GM13976 (cell line): ENCODE results near the gene GRIA4.

Source experiments
- DNase-seq: peaks from one replicate; pipeline ENCODE4 v3.0.0; 2012; ENCODE audit warnings: low spot score
- in situ Hi-C: fragments of 300-500 bp; cut with MboI; formaldehyde crosslinking; loops from one replicate; pipeline ENCODE4 v1.12.0; 2022; ENCODE audit warnings: low sequenced_read_pairs, mixed read lengths, inconsistent platforms; ENCODE audit not compliant: unreplicated experiment
- TF ChIP-seq, protein P1 (sequence below): IDR thresholded peaks from 2 replicates; pipeline ENCODE4 v1.5.1; 2012; ENCODE audit warnings: borderline replicate concordance, mild to moderate bottlenecking; ENCODE audit not compliant: insufficient read depth; ENCODE audit errors: extremely low read depth, missing control alignments, control extremely low read depth

The GRIA4 gene

DNA sequence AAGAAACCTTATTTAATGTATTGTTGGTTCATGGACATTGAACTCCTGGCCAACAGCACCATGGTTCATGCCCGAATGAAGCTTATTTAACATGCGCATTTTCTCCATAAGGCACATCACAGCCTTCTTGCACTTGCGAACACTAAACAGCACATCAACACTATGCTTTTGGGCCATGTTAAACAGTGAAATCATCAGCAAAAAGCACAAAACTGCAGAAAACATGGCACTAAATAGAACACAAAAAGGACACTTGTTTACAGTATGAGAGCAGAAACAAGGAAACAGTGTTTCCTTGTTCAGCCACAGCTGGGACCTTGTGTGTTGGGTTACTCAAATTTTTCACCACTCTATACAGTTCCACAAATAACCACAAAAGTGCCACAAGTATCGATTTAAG lies 289.9 kb downstream of the GRIA4 start:
- DNase-seq: no peak
- TF ChIP-seq, protein P1, sequence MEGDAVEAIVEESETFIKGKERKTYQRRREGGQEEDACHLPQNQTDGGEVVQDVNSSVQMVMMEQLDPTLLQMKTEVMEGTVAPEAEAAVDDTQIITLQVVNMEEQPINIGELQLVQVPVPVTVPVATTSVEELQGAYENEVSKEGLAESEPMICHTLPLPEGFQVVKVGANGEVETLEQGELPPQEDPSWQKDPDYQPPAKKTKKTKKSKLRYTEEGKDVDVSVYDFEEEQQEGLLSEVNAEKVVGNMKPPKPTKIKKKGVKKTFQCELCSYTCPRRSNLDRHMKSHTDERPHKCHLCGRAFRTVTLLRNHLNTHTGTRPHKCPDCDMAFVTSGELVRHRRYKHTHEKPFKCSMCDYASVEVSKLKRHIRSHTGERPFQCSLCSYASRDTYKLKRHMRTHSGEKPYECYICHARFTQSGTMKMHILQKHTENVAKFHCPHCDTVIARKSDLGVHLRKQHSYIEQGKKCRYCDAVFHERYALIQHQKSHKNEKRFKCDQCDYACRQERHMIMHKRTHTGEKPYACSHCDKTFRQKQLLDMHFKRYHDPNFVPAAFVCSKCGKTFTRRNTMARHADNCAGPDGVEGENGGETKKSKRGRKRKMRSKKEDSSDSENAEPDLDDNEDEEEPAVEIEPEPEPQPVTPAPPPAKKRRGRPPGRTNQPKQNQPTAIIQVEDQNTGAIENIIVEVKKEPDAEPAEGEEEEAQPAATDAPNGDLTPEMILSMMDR: no peak
- in situ Hi-C loops: no loop called here

DNA sequence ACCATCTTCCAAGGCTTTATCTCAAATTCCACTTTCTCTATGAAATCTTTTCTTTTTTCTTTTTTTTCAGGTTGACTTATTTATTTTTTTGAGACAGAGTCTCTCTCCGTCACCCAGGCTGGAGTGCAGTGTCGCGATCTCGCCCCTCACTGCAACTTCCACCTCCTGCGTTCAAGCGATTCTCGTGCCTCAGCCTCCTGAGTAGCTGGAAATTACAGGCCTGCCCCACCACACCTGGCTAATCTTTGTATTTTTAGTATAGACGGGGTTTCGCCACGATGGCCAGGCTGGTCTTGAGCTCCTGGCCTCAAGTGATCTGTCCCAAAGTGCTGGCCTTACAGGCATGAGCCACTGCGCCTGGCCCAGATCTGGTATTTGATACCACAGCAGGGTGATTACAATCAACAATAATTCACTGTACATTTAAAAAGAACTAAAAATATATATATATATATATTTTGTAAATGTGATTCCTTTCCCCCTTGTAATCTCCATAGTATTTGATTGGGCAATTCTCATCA lies 290.7 kb downstream of the GRIA4 start:
- in situ Hi-C loops: no loop called here
- TF ChIP-seq, protein P1: no peak

GRCh38 chr11:105903113-105903512 lies 293.2 kb downstream of the GRIA4 start:
- TF ChIP-seq, protein P1: no peak

More for the DNA sequence above, 290.7 kb downstream of the GRIA4 start:
- DNase-seq: no peak

GRCh38 chr11:105906517-105906916 lies 296.6 kb downstream of the GRIA4 start:
- in situ Hi-C loops: no loop called here
- no peak for DNase-seq
- TF ChIP-seq, protein P1: no peak

More at GRCh38 chr11:105903113-105903512, 293.2 kb downstream of the GRIA4 start:
- DNase-seq: no peak
- in situ Hi-C loops: no loop called here

- TF ChIP-seq, protein P1: no peak
- DNase-seq: no peak
- in situ Hi-C loops: no loop called here
Observed at GRCh38 chr11:105907319-105907718, 297.4 kb downstream of the GRIA4 start.

DNA sequence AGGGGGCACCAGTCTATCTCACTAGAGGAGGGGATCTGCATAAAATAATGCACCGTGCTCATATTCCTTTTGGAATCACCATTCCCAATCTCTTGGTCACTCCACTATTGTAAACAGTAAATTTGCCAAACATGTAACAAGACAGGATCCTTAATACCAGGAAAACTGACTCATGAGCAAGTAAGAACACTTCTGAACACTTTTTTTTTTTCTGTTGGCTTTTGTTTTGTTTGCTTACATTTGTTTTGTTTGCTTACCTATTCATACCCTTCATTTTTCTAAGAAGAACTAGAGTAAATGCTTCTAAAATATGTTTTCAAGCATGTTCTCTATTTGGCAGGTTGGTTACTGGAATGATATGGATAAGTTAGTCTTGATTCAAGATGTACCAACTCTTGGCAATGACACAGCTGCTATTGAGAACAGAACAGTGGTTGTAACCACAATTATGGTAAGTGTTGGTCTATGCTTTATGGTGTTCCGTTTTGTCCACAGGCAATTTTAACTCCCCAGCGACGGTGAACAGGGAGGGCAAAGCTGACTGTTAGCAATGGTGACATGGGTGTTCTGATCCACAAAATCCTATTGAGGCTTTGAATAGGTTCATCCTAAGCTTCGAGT lies 300.3 kb downstream of the GRIA4 start:
- TF ChIP-seq, protein P1: no peak
- in situ Hi-C loops: no loop called here
- DNase-seq: no peak
